Stimulated activated naive B cell treated with anti-CD40 and anti-IgM and Interleukin-4, amounts not matched to agents 10 μg/mL and 1 μg/mL and 100 μg/mL, for 72 hours (primary cell): Measurements from ENCODE around the gene PROK1.

Experiments
- ATAC-seq, 2 donors: fragments of 150-1000 bp; cut with Tn5 transposase; replicated peaks; 2 replicates each; pipeline ENCODE4 v1.10.0; 2021; ENCODE audit warnings: moderate library complexity in 1 of 2
- DNase-seq: peaks from one replicate; pipeline ENCODE4 v3.0.0; 2021
- H3K27ac Mint-ChIP-seq: one replicate; pipeline ENCODE4 v1.8.0; 2022; ENCODE audit warnings: mild to moderate bottlenecking, mixed read lengths
- H3K27me3 Mint-ChIP-seq, 2 donors: one replicate each; pipeline ENCODE4 v1.8.0; 2022; ENCODE audit warnings: mixed read lengths in 2 of 2
- H3K36me3 Mint-ChIP-seq, 2 donors: one replicate each; pipeline ENCODE4 v1.8.0; 2022; ENCODE audit warnings: mixed read lengths in 2 of 2, mild to moderate bottlenecking in 1 of 2
- H3K4me1 Mint-ChIP-seq, 2 donors: one replicate each; pipeline ENCODE4 v1.8.0; 2022; ENCODE audit warnings: mixed read lengths in 2 of 2, mild to moderate bottlenecking in 1 of 2
- H3K4me3 Mint-ChIP-seq, 2 donors: one replicate each; pipeline ENCODE4 v1.8.0; 2022; ENCODE audit warnings: mild to moderate bottlenecking in 2 of 2, mixed read lengths in 2 of 2, moderate library complexity in 1 of 2
- H3K9me3 Mint-ChIP-seq, 2 donors: one replicate each; pipeline ENCODE4 v1.8.0; 2022; ENCODE audit warnings: mixed read lengths in 2 of 2, mild to moderate bottlenecking in 1 of 2

Gene PROK1

GRCh38 chr1:110494522-110495406 is 43.8 kb downstream of the PROK1 start:
- Mint-ChIP-seq H3K4me3 (no peak overlapping the region), H3K4me1 (no peaks in the 10 kb centered on the region), H3K36me3 (no peaks in the 10 kb centered on the region), H3K27ac (no peak overlapping the region), H3K9me3 (no peaks in the 10 kb centered on the region), H3K27me3 (peaks cover 0 to 4% of the 10 kb centered on the region in 2 donors)
- DNase-seq, result no peak
- ATAC-seq, result no peak

DNA sequence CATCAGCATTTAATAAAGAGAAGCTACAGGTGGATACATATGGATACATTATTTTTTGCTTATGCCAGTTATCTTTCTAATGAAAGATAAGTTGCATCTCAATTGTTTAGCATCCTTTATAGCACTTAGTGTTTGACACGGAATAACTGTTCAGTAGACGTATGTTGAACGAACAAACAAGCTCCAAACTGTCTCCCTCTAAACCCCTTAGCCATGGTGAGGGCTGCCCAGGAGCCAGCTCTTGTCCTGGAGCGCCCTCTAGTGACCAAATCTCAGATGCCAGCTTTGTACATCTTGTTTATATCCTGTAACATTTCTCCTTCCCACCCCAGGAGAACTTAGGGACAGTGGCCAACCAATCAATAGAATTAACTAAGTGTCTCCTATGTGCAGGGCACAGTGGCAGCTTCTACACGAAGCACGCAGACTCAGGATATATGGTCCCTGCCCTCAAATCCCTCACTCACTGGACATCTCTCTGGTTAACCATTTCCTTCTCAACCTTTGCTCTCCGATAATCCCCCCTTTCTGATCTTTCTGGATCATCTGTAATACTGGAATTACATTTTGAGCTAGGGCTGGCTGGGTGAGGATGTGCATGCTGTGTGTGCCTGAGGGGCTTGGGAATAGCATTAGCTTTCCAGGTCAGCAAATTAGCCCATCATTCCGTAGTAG is 45.1 kb downstream of the PROK1 start:
- ATAC-seq (peak; percentile 92 to 94), DNase-seq (peak; percentile 54)
- Mint-ChIP-seq H3K27ac (no peak overlapping the region), H3K27me3 (peaks cover 0 to 4% of the 10 kb centered on the region in 2 donors), H3K9me3 (no peaks in the 10 kb centered on the region), H3K4me3 (no peak overlapping the region), H3K36me3 (no peaks in the 10 kb centered on the region), H3K4me1 (no peaks in the 10 kb centered on the region)

DNA sequence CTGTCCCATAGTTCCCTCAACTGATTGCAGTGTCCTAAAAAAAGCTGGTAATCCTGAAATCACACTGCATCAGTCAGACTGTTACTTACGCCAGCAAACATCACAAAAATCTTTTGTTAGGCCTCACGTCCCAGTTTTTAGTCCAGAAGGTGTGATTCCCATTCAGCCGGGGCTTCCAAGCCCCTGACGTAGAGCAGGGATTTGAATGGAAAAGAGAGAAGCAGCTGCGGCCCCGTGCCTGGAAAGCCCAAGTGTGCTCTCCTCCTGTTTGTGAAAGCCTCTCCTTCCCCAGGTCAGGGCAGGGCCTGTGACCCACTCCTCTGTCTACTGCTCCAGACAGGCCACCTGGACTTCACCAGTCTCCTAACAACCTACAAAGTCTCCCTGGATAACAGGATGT is 47.3 kb downstream of the PROK1 start:
- ATAC-seq, result no peak
- peaks cover 0 to 4% of the 10 kb centered on the region in 2 donors for H3K27me3 Mint-ChIP-seq
- DNase-seq, result no peak
- no peaks in the 10 kb centered on the region for H3K36me3 Mint-ChIP-seq
- H3K4me1 Mint-ChIP-seq, result peaks cover 9 to 14% of the 10 kb centered on the region in 2 donors
- H3K27ac Mint-ChIP-seq, result no peak overlapping the region
- no peak overlapping the region for H3K4me3 Mint-ChIP-seq
- H3K9me3 Mint-ChIP-seq, result no peaks in the 10 kb centered on the region

- no peak overlapping the region for H3K4me3 Mint-ChIP-seq
- H3K36me3 Mint-ChIP-seq, result no peaks in the 10 kb centered on the region
- peaks cover 9 to 14% of the 10 kb centered on the region in 2 donors for H3K4me1 Mint-ChIP-seq
- ATAC-seq (no peak), DNase-seq (no peak)
- H3K9me3 Mint-ChIP-seq, result no peaks in the 10 kb centered on the region
- peaks cover 8 to 11% of the 10 kb centered on the region in 2 donors for H3K27me3 Mint-ChIP-seq
- H3K27ac Mint-ChIP-seq, result no peak overlapping the region
These were observed 50.7 kb downstream of the PROK1 start for GRCh38 chr1:110501488-110502132.

DNA sequence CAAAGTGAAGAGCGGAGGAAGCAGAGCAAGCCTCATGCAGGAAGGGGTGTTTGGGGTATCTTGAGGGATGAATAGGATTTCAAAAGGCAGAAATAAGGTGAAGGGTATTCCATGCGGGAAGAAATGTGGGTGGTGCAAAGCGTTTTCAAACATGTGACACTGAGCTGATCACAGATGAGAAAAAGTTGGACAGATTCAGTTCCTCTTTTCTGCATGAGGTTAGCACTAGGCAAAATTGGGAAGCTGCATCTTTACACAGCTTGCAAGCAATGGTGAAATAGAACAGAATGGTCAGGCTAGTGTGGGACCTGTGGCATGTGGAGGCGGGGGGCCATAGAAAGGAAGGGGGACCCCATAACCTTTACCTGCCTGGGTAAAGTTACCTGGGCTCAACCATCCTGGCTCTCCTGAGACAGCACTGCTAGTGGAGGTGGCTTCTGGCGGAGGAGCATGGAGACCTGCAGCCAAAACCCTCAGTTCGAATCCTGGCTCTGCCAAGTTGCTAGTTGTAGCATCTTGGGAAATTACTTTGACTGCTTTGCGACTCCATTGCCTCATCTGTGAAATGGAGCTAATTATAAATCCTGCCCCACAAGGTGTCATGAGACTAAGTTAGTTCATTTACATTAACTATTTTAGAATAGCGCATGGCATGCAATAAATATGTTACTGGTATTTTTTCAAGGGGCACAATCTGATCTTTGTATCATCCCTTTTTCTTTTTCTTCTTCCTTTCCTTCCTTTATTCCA is 51.6 kb downstream of the PROK1 start:
- no peak overlapping the region for H3K4me3 Mint-ChIP-seq
- ATAC-seq, result peak; percentile 79 to 82

DNA sequence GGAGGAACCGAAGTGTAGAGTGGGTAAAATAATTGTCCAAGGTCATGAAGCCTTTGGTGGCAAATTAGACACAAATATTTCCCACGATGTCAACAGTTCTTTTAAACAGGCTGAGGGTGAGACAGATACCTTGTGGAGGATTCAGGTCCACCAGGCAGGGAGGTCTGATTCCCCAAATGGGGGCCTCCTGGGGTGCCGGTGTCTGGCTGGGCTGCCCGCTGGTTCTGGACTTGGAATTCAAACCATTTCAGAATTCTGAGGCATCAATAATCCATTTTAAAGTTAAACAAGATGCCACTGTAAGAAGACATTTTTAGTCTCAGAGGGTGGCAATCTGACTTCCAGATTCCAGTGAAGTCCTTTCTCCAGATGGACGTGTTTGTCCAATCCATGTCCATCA is 52.5 kb downstream of the PROK1 start:
- DNase-seq (no peak), ATAC-seq (no peak)
- Mint-ChIP-seq H3K27ac (no peak overlapping the region), H3K27me3 (peaks cover 16 to 28% of the 10 kb centered on the region in 2 donors), H3K4me1 (peaks cover 17 to 27% of the 10 kb centered on the region in 2 donors), H3K4me3 (no peak overlapping the region), H3K9me3 (no peaks in the 10 kb centered on the region), H3K36me3 (no peaks in the 10 kb centered on the region)

More for the DNA sequence above, 51.6 kb downstream of the PROK1 start:
- Mint-ChIP-seq H3K27ac (no peak overlapping the region), H3K9me3 (no peaks in the 10 kb centered on the region), H3K4me1 (peaks cover 9 to 18% of the 10 kb centered on the region in 2 donors), H3K36me3 (no peaks in the 10 kb centered on the region), H3K27me3 (peaks cover 16 to 20% of the 10 kb centered on the region in 2 donors)
- no peak for DNase-seq

- DNase-seq (no peak), ATAC-seq (no peak)
- Mint-ChIP-seq H3K4me1 (peaks cover 17 to 28% of the 10 kb centered on the region in 2 donors), H3K9me3 (no peaks in the 10 kb centered on the region), H3K4me3 (no peak overlapping the region), H3K27ac (no peak overlapping the region), H3K36me3 (no peaks in the 10 kb centered on the region), H3K27me3 (peaks cover 16 to 28% of the 10 kb centered on the region in 2 donors)
These were observed 53.3 kb downstream of the PROK1 start for GRCh38 chr1:110504226-110504625.

DNA sequence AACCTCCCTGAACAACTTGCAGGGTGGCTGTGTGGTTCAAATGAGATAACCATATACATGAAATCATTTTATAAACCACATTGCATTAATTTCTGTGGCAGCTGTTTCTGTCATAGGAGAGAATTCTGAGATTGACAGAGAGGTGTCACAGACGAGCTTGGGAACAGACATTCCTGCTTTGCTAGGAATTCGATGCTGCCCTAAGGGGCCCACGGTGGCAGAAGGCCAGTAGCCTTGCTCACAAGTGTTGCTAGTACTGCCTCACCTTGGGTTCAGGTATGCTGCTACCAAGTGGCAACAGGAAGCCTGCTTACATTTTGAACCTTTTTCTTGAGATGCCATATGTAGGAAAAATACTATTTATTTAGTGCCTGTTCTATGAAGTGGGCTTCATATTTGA is 54.6 kb downstream of the PROK1 start:
- Mint-ChIP-seq H3K27ac (no peak overlapping the region), H3K36me3 (no peaks in the 10 kb centered on the region), H3K4me1 (peaks cover 17 to 28% of the 10 kb centered on the region in 2 donors), H3K27me3 (peaks cover 16 to 28% of the 10 kb centered on the region in 2 donors), H3K4me3 (no peak overlapping the region), H3K9me3 (no peaks in the 10 kb centered on the region)
- DNase-seq, result no peak
- ATAC-seq, result no peak

- Mint-ChIP-seq H3K9me3 (no peaks in the 10 kb centered on the region), H3K4me3 (no peak overlapping the region), H3K27ac (no peak overlapping the region)
These were observed 55.6 kb downstream of the PROK1 start for GRCh38 chr1:110506541-110506940.

More at GRCh38 chr1:110506541-110506940, 55.6 kb downstream of the PROK1 start:
- DNase-seq (no peak), ATAC-seq (no peak)
- H3K4me1 Mint-ChIP-seq, result peaks cover 17 to 28% of the 10 kb centered on the region in 2 donors
- H3K36me3 Mint-ChIP-seq, result no peaks in the 10 kb centered on the region
- H3K27me3 Mint-ChIP-seq, result peaks cover 16 to 28% of the 10 kb centered on the region in 2 donors
